OCI-LY1 (cell line): ENCODE results near the gene NKAIN4.

Source experiments
- CTCF ChIP-seq: fragments of 200-600 bp; sonication (generic), shearing (Covaris generic); IDR thresholded peaks from 2 replicates; pipeline ENCODE4 v1.5.1; 2017; ENCODE audit warnings: mild to moderate bottlenecking, antibody characterized with exemption, low read length, moderate library complexity, mixed read lengths
- EZH2 ChIP-seq: fragments of 200-600 bp; sonication (generic), shearing (Covaris generic); IDR thresholded peaks from 2 replicates; pipeline ENCODE4 v1.8.0; 2017; ENCODE audit warnings: borderline replicate concordance, mixed run types, mild to moderate bottlenecking, antibody characterized with exemption, low read length, moderate library complexity, mixed read lengths

- no peak for TF ChIP-seq CTCF
- no peak for TF ChIP-seq EZH2
Observed at GRCh38 chr20:63254606-63255384, 532 bp upstream of the NKAIN4 start.
